Measurements from ENCODE around the gene DUSP2.
"Not testable (repeated sequence)": the region's sequence is repeated elsewhere in the genome, so short reads cannot be mapped to it uniquely, and the experiment has no call there.

Gene DUSP2

DNA sequence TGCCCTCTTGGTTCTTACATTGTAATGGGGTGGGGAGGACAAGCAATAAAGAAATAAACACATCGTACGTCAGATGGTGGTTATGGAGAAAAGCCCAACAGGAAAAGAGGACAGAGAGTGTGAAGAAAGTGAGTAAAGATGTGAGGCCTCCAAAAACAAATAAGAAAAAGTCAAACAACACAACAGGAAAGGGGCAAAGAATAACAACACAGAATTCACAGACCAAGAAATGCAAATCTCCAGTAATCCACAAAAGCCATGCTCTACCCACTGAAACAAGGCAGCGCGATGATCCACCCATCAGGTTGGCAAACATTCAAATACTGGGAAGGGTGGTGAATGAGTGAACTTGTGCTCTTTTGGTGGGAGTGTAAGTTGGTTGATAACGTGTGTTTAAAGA, 16.7 kb upstream of the DUSP2 start:
- DNase-seq = no peak

DNA sequence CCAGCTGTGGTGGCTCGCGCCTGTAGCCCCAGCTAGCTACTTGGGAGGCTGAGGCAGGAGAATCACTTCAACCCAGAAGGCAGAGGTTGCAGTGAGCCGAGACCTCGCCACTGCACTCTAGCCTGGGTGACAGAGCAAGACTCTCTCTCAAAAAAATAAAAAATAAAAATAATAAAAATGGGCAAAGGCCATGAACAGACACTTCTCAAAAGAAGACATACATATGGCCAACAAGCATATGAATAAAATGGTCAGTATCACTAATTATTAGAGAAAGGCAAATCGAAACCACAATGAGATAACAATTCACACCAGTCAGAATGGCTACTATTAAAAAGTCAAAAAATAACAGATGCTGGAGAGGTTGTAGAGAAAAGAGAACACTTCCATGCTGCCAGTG, 15.1 kb upstream of the DUSP2 start:
- DNase-seq = not testable (repeated sequence)

DNA sequence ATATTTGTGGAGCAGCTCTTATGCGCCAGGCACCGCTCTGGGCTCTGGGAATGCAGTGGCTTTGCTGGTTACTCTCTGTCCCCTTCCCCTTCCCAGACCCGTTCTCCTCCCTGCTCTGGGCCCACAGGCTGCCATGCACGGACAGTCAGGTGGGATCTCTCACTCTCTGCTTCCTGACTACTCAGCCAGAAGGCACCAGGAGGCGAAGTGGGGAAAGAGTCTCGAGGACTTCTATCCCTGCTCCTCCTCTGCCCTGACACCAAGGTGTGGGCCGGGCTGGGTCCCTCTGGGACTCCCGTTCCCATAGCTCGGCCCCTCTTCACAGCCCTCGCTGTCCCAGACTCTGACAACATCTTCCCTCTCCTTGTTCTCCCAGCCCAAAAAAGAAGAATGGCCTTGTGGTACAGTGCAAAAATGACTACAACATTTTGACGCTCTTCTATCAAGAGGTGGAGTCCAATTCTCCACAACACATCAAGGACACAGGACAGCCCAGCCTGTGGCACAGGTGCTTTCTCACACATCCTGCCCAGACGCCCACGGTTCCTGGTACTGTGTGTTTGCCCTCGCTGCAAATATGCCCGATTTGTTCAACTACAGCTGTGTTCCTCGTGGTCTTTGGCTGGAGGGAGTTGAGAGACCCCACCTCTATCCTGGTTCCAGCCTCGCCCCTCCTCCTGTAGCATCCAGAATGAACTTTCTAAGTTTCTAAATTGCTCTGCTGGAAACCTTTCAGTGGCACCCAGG, 14.0 kb upstream of the DUSP2 start:
- no peak for DNase-seq

DNA sequence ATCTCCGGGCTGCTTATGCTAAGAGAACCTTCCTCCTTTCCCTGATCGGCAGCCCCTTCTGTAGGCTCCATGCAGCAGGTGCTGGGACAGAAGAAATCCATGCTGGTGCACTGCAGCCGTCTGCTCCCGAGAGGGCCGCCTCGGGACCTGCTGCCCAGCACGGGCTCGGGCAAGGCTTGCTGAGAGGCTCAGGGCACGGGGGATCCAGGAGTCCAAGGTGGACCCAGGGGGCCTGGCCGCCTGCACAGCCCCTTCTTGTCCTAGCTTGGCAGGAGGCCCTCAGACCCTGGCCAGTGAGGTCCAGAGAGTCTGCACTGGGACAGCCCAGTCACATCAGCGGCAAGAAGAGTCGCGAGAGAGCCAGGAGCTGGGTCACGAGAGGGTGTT, 13.3 kb upstream of the DUSP2 start:
- DNase-seq = no peak

DNA sequence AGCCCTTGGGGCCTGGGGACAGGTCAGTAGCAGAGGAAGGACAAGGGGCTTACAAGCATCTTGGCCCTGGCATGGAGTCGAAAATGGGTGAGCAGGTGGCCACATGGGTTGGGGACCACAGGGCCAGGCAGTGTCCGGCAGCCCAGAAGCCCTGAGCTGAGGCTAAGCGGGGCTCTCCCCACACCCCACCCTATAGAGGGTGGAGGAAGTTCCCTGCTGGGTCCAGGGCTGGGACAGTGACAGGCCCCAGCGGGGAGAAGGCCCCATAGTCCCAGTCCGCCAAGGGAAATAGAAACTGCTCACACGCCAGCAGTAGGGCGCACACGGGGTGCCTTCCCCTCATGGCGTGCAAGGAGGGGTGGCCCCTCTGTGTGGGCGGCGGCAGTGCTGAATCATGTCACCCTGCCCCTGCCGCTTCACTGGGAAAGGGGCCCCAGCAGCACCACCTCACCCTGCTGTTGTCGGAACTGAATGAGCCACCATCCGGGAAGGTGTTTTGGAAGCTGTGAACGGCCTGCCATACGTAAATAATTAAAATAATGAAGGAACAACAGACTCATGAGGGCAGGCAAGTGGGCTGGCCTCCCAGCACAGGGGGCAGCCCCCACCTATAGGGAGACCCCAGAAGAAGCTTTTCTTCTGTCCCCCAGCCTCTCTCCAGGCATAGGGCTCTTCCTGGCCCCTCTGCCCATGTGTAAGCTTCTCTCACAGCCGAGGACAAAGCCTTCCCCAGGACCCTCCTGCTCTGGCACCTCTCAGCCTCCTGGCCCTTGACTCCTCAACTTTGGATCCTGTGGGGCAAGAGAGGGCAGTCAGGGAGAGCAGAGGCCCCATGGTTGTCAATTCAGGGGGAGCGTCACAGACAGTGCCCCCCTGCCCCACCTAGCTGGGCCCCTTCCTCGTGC, 12.7 kb upstream of the DUSP2 start:
- no peak for DNase-seq

DNA sequence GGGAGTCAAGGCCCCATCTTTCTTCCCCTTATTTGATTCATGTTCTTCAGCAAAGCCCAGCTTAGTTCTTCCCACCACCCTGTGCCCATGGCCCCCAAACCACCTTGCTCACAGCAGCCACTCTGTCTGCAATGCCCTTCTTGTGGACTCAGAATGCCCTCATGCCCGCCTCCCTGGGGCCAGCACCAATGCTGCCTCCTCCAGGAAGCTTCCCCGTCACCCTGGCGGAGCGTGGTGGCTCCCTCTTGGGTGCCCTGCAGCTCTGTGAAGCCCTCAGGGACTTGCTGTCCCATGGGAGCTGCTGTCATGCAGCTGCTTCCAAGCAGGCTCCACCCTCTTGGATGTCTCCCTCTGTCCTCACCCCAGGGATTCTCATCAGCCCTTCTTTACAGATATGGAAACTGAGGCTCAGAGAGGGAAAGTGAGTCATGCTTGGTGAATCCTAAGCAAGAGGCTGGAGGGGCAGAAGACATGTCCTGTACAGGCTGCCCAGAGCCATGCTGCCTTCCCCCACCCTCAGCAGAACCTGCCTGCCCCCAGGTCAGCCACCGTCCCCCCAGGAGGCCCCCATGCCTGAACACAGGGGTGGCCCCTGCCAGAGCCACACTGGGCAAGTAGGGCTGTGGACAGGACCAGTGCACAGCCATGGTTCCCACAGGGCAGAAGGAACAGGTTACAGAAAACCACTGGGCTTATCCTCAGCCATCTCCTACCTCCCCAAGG, 11.8 kb upstream of the DUSP2 start:
- DNase-seq = no peak

DNA sequence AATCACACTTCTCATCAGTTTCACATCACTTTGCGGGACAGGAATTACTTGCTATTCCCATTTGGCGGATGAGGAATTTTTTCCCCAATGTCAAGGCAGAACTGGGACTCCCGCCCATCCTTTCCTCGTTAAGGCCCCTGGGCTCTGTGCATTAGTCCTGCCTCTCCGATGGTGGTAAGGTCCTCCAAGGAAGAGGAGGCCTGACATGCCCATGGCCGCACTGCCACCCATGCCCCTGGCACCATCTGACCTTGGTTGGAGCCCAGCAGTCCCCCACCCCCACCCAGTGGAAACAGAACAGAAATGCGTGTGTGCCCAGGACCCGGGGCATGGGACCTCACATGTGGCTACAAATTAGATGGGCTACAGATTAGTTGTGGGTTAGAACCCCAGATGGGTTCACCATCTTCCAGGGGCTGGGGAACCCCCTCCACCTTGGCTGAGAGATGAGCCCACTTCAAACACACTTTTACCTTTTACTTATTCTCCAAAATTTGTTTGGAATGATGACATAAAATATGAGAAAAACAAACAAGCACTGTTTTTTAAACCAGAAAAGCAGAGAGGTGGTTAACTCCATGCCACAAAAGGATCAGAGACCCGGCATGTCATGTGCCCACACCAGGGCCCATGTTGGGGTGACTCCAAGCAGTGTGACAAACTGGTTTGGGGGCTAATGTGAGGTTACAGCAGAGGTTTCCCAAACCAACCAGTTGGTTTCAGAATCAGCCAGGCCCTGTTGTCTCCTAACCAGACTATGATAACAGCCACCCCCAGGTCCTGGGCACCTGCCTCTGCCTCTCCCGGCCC, 11.0 kb upstream of the DUSP2 start:
- DNase-seq = no peak

DNA sequence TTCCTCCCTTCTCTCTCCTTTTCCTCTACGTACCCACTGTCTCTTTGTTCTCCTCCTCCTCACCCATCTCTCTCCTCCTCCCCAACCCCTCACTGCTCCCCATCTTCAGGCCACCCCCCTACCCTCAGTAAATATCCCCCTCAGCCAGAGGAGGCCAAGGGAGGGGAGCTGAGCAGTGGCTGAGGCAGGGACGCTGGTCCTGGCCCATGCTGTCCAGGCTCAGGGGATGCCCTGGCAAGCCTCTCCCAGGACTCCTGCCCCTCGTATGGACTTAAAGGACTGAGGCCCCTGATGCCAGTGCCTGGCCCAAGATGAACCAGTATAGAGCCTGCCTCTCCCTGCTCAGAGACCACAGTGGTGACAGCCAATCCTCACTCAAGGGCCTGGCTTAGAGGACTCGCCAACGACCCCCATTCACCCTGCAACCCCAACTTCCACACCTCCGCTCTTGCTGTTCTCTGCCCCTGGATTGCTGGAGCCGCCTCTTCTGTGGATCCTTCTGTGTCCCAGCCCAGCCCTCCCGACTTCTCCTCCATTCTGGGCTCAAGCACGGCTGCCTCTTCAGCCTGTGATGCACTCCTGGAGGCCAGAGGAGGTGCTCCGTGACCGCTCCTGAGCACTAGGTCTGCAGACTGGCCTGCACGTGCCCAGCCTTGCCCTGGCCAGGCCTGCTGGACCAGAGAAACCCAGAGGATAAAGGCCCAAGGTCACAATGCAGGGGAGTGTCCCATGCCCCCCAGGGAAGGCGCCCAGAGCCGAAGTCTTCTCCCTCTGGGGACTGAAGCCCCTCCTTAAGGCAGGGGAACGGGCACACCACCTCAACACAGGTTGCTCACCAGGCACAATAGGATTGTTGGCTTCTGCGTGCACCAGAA, 9.5 kb upstream of the DUSP2 start:
- DNase-seq = no peak

DNA sequence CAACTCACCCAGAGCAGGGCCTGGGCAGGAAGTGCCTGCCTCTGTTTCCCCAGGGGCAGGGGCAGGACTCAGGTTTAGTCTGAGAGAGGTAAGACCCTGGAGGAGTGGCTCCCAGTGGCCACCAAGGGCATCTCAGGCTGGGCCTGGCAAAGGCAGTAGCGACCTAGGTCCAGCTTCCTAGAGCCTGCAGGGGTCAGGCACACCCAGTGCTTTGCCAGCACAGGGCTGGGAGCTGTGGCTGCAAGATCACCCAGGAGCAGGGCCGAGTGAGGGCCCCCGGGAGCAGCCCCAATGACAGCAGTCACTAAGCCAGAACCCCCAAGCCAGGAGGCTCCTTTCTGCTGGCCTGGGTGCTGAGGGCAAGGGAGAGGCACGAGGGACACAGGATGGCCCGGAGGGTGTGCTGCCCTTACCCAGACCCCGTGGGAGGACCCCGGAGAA, 8.8 kb upstream of the DUSP2 start:
- DNase-seq = no peak

DNA sequence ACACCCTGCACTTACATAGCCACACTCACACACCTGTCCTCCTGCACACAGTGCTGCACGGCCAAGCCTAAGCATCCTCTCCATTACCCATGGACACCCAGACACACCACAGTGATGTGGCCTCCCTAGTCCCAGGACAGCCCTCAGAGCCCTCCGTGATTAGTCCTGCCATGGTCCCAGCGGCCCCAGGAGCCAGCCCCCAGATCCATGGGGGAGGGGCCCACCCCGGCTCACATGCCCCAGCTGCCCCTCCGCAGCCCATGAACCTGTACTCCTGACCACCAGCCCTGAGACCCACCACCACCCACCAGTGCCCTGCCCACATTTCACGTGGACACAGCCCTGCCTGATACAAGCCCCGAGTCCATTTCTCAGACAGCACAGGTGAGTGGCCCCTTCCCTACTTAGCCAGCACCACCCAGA, 8.1 kb upstream of the DUSP2 start:
- no peak for DNase-seq

DNA sequence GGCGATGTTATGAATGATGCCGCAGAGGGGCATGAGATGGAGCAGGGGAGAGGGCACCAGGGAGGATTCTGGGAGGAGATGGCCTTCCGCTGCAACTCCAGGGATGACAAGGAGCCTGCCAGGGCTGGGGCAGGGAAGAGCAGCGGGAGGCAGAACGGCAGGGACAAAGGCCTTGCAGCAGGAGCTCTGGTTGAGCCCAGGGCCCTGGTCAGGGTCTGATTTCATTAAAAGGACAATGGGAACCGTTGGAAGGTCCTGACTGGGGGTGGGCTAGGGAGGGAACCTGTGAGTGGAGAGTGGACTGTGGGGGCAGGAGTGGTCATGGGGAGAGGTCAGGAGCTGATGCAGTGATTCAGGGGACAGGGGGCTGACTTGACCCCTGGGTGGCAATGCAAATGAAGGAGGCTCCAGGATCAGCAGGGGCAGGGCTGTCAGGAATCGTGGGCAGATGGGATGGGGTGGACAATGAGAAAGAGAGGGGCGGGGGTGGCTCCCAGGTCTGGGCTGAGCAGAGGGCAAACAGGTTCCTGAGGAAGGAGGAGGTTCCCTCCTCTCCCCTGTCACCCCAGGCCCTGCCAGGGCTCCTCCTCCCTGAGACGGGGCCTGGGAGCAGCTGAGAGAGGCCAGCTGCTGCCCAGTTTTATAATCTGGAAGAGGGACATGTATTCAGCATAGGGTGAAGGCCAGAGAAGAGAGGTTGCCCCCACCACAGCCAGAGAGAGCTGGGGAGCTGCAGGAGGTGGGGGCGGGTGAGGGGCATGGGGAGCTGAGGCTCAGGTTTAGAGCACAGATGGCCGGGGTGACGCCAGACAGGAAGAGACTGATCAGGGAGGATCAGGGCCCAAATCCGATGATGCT, 7.3 kb upstream of the DUSP2 start:
- no peak for DNase-seq

DNA sequence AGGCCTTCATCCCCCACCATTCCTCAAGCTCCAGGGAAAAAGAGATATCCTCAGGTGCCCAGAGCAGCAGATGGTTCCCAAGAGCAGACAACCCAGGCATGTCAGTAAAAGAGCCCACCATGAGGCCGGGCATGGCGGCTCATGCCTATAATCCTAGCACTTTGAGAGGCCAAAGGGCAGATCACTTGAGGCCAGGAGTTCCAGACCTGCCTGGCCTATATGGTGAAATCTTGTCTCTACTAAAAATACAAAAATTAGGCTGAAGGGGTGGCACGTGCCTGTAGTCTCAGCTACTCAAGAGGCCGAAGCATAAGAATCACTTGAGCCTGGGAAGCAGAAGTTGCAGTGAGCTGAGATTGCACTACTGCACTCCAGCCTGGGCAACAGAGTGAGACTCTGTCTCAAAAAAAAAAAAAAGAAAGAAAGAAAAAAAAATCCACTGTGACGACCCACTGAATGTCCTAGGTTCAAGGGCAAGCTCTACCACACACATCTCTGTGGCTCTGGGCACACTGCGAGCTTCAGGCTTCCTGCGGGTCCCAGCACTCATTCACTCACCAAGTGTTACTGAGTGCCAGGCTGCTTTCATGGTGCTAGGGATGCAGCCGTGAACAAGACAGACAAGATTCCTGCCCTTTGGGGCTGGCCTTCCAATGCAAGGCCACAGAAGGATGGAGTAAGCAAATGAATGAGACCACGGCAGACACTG, 6.5 kb upstream of the DUSP2 start:
- DNase-seq = no peak

DNA sequence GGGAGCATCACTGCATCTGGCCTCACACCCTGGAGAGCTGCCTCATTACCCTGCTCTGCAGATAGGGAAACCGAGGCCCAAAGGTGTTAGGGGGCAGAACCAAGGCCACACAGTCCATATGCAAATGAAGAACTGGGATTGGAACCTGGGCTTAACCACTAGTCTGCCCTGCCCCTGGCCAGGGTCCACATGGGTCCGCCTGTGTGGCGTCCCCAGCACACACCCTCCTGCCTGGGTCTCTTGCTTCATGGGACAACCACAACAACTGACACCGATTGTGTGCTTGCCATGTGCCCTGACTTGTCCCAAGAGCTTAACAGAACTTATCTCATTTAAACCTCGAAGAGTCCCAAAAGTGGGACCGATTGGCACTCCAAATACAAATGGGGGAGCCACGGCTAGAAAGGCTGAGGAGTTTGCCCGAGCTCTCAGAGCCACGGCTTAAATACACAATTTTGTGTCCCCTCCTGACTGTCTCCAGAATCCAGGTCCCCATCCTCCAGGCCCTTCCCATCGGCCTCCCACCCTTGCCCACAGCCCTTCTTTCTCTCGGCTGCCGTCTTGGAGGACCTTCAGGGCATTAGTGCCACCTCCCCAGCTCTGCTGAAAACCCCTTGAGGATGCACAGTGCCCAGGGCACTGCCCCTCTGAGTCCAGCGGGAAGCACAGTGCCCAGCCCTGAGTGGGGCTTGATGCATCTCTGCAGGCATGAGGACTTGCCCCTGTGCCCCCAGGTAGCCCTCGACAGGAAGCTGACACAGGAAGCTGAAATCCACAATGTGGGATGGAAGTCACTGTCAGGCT, 5.8 kb upstream of the DUSP2 start:
- no peak for DNase-seq

DNA sequence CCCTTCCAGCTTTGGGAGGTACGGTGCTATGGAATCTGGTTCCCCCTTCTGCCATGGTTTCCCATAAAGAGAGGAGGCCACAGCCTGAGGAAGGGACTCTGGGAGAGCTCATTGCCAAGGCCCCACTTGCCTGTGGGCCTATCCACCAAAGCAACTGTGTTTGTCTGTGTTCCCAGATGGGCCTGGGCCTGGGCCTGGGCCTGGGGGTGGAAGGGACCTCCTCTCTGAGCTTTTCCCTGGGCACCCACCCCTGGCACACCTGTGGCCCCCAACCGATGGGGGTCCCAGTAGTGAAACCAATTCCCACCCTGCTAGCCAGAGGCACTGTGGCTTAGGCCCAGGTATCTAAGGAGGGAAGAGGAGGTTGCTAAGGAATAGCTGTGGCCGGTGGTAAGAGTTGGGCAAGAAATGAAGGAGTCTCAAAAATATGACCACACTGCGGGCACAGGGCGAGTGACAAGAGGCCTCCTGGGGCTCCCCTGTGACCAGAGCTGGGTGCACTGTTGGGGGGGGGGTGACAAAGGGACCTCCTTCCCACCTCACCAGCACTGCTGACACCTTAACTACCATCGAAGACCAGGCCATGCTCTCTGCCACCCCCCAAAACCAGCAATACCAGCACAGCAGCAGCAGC, 4.9 kb upstream of the DUSP2 start:
- no peak for DNase-seq

DNA sequence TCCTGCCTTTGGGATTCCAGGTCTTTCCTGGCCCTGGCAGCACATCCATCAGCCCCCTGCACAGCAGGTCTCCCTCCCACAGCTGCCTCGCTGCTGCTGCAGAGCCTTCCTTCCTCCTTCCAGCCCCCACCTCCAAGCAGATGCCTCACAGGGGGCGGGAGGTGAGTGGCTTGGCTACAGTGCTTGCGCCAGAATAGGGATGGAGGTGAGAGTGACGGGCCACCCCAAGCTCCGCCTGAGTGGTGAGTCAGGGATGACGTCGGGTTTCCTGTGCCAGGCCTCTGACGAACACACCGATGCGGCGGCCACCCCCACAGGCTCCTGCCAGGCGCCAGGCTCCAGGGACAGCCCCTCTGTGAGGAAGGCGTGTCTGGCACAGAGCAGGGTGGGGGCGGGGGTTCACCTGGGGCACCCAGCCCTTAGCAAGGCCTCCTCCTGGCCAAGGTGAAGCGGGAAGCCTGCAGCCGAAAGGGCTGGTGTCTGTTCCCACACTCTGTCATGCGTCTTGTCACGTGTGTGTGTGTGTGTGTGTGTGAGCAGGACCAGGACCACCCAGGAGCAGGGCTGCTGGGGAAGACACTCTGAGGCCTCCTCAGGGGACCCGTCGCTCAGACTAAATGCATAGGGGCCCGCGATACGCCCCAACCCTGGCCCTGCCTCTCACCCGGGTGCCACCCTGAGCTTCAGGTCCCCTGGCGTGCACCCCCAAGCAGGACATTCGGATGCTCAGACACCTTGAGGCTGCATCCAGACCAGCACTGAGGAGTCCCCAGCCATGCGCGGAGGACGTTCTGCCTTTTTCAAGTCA, 3.4 kb upstream of the DUSP2 start:
- peak; percentile 88 for DNase-seq

DNA sequence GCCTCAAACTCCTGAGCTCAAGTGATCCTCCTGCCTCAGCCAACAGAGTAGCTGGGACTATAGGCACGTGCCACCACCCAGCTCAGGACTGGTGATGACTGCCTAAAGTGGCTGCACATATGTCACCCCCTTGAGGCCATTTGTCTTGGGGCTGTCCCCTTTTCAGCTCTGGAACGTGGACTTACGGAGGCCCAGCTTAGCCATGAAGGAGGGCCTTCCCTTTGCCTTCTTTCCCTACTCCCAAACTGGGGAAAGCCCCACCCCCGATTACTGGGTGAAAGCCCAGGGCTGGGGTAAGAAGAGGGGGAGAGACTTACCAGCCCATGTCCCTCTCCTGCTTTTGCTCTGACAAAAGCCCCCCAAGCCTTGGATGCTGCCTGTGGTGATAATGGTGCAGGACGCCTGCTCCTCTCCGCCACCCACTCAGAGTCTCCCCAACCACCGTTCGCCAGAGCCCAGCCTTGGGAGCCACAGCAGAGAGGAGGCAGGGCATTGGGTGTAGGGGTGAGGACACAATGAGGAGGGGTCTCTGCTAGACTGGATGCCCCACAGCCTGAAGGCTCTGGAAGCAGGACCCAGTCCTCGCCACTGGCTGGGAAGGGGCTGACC, 2.5 kb upstream of the DUSP2 start:
- DNase-seq = no peak

Data from EL (cell line).